ENCODE measurements around the gene SFXN2. TPM values are rescaled to one million over a fixed set of nuclear protein-coding genes. Genes with fewer than 3 reads are reported as not detected.

SFXN2 gene, protein sequence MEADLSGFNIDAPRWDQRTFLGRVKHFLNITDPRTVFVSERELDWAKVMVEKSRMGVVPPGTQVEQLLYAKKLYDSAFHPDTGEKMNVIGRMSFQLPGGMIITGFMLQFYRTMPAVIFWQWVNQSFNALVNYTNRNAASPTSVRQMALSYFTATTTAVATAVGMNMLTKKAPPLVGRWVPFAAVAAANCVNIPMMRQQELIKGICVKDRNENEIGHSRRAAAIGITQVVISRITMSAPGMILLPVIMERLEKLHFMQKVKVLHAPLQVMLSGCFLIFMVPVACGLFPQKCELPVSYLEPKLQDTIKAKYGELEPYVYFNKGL
- 5.0 and 7.0 TPM in 2 replicates for total RNA-seq

DNA sequence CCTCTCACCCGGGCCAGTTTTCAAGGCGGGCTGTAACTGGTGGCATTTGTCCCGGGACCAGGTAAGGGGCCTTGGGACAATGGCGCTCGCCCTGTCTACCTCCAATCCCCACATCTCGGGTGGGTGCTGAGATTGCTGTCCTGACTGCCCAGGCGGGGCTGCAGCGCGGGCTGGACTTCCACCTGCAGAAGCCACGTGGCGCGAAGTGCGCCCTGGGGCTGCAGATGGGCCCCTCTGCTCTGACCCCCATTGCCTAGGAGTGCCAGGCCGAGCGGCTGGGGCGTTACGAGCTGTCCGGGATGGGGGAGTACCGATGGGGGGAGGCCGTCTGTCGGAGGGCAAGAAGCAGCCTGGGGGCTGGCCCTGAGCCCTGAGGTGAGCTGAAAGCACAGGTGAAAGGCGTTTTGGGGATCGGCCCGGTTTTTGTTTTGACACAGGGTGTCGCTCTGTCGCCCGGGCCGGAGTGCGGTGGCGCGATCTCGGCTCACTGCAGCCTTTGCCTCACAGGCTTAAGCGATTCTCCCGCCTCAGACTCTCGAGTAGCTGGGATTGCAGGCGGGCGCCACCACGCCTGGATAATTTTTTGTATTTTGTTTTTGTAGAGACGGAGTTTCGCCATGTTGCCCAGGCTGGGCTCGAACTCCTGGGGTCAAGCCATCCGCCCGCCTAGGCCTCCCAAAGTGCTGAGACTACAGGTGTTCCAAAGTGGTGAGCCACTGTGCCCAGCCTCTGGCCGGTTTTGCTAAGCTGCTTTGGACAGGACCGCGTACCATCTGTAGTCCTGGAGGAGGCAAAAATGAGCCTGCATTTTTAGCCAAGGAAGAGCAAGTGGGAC lies at the start of gene SFXN2:
TSS of gene SFXN2 (plus strand) at position 16 of the 835 bp plus-strand sequence. CDS start 12,001 bp downstream, outside the sequence.

DNA sequence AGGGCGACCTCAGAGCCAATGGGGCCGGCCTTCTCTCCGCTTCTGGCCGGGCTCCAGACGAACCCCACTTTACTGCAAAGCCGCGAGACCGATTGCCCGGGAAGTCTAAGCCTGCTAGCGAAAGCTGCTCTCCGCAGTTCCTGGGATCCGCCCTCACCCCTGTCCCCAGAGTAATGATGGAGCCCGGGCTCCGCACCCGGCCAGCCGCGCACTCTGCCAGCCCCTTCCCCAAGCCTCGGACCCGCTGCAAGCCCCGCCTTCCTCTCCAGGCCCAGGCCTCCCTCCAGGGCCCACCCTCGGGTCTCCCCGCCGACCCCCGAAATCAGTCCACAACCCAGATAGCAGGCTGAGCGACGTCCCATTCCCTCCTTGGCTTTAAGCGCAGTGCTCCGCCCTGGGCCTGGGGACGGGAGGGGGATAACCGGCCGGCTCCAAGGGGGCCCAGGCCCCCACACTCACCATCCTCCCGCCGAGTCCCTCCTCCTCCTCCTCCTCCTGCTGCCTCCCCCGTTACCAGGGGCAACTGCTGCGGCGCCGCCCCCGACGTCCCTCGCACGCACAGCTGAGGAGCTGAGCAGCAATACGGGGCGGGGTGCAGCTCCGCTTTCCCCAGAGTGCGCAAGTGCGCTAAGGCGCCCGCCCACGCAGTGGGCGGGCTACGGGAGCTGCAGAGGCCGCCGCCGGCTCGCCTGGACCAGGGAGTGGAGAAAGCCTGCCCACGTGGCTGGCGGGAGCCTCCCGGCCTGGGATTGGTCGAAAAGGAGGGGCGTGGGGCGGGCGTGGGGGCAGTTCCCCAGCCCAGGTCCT lies 419 bp upstream of the SFXN2 start, which contains the start of gene ARL3:
TSS of gene ARL3 (minus strand) at position 584 of the 807 bp plus-strand sequence. CDS start at position 462, 122 bp downstream.

DNA sequence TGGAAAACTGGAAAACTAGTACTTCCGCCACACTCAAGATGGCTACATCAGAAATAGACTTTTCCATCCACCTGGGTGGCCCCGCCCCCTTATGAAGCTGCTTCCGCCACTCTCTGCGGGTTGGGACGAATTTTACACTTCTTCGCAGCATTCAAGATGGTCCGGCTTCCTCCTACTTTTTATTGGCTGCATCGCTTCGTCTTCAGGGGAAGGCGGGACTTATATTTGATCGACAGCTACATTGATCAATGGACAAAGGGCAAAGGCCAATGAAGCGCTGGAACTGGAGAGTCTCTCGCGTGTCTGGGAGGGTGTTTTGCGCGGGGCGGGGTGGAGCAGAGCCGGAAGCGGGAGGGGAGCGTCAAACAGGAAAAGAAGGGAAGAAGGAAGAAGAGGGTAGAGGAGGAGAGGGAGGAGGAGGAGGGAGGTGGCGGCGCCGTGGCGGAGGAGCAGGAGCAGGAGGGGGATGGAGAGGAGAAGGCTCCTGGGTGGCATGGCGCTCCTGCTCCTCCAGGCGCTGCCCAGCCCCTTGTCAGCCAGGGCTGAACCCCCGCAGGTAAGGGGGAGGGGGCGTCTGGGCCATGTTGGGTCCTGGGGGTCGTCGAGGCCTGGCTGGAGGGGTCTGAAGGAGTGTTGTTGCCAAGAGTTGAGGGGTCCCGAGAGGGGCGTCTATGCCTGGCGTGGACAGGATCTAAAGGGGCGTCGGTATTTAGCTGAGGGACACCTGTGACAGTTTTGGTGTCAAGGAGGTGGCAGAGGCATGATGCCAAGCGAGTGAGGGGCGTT lies 29.3 kb downstream of the SFXN2 start, which contains the start of gene WBP1L:
TSS of gene WBP1L (plus strand) at position 361 of the 786 bp plus-strand sequence. CDS start at position 467, 106 bp downstream.

Other genes with a start within 250 kb of the SFXN2 start
- gene ACTR1A, start 211.9 kb upstream of the SFXN2 start, total RNA-seq = 95.5 and 131 TPM in 2 replicates
- gene SUFU, start 210.7 kb upstream of the SFXN2 start, total RNA-seq = 2.2 and 2.4 TPM in 2 replicates
- gene TRIM8, start 70.2 kb upstream of the SFXN2 start, total RNA-seq = 64.5 and 68.6 TPM in 2 replicates
- gene ARL3, start 239 bp upstream of the SFXN2 start, total RNA-seq = 7.2 and 8.4 TPM in 2 replicates
- 39.2 and 51.7 TPM in 2 replicates for gene WBP1L, start 29.3 kb downstream of the SFXN2 start, total RNA-seq
- gene CYP17A1, start 122.8 kb downstream of the SFXN2 start, total RNA-seq = not detected in 2 replicates
- 12.9 and 15.6 TPM in 2 replicates for gene BORCS7, start 139.6 kb downstream of the SFXN2 start, total RNA-seq
- 11.0 and 13.7 TPM in 2 replicates for gene AS3MT, start 154.8 kb downstream of the SFXN2 start, total RNA-seq
- gene CNNM2, start 203.7 kb downstream of the SFXN2 start, total RNA-seq = 6.5 and 12.5 TPM in 2 replicates